Endothelial cell of umbilical vein (primary cell): ENCODE data around the gene SLC30A10. TPM values are rescaled to one million over a fixed set of nuclear protein-coding genes. Genes with fewer than 3 reads are reported as not detected.

Source experiments
- BruUV-seq: library from RNA; stranded (reverse); fragments of 400-500 nt; replicated peaks from 2 replicates; lab custom pipeline; 2021; lab: Mats Ljungman, UMichigan
- CTCF ChIA-PET: fragments of 300-600, 350-600 bp; sonication (Branson Sonifier 250); formaldehyde crosslinking; loops from one replicate; lab custom pipeline; 2021; ENCODE audit warnings: antibody characterized with exemption, inconsistent platforms; lab: Charles Lee
- POLR2A ChIA-PET: fragments of 300-600, 350-600 bp; sonication (Branson Sonifier 250); formaldehyde crosslinking; loops from one replicate; lab custom pipeline; 2021; ENCODE audit warnings: antibody characterized with exemption, inconsistent platforms; lab: Charles Lee
- DNase-seq: peaks from one replicate; pipeline ENCODE4 v3.0.0-alpha.2; 2011; ENCODE audit warnings: low read depth, low spot score
- FAIRE-seq: peaks from 2 replicates; lab custom pipeline; 2011; peaks lifted over from hg19 to GRCh38; lab: Jason Lieb, UNC
- H2AFZ ChIP-seq: 2 replicates; pipeline ENCODE4 v1.6.0; 2012; ENCODE audit warnings: low read depth, low read length, control low read depth, inconsistent platforms
- H3K27ac ChIP-seq: 2 replicates; pipeline ENCODE4 v1.5.1; 2011; ENCODE audit warnings: low read depth, mild to moderate bottlenecking, control low read depth, low read length, moderate library complexity; ENCODE audit not compliant: insufficient read depth
- H3K27me3 ChIP-seq, 2 experiments: 2 replicates each; pipeline versions ENCODE4 v1.6.0 to v1.6.1; 2011; ENCODE audit warnings: low read length in 2 of 2, mixed read lengths in 1 of 2; ENCODE audit not compliant: control insufficient read depth in 2 of 2, insufficient read depth in 2 of 2
- H3K36me3 ChIP-seq, 2 experiments: 2 replicates in 1 of 2; 3 replicates in 1 of 2; pipeline ENCODE4 v1.5.1; 2011; ENCODE audit warnings: low read length in 2 of 2, mild to moderate bottlenecking in 1 of 2, moderate library complexity in 1 of 2; ENCODE audit not compliant: control insufficient read depth in 2 of 2, insufficient read depth in 2 of 2; ENCODE audit errors: extremely low read depth in 1 of 2
- H3K4me1 ChIP-seq: 3 replicates; pipeline ENCODE4 v1.5.1; 2011; ENCODE audit warnings: mild to moderate bottlenecking, low read length; ENCODE audit not compliant: control insufficient read depth, insufficient read depth; ENCODE audit errors: extremely low read depth
- H3K4me2 ChIP-seq: 2 replicates; pipeline ENCODE4 v1.6.1; 2011; ENCODE audit warnings: low read length, control low read depth, mixed read lengths; ENCODE audit not compliant: insufficient read depth
- H3K4me3 ChIP-seq, 3 experiments: fragments of 200-600 bp in 1 of 3; sonication (generic), shearing (Covaris generic) in 1 of 3; replicated peaks in 1 of 3; 2 replicates each; pipeline ENCODE4 v1.5.1; 2011 to 2016; ENCODE audit warnings: control low read depth in 3 of 3, low read length in 3 of 3, mild to moderate bottlenecking in 2 of 3, inconsistent platforms in 1 of 3, low read depth in 1 of 3, moderate library complexity in 1 of 3; ENCODE audit not compliant: insufficient read depth in 1 of 3
- H3K79me2 ChIP-seq: 2 replicates; pipeline ENCODE4 v1.6.0; 2012; ENCODE audit warnings: low read length, inconsistent platforms; ENCODE audit not compliant: control insufficient read depth, insufficient read depth
- H3K9ac ChIP-seq: replicated peaks from 2 replicates; pipeline ENCODE3; 2011; ENCODE audit warnings: low read length, control low read depth; ENCODE audit not compliant: insufficient read depth; ENCODE audit errors: extremely low read depth
- H3K9me1 ChIP-seq: replicated peaks from 3 replicates; pipeline ENCODE4 v1.6.0; 2011; ENCODE audit warnings: mild to moderate bottlenecking, low read length; ENCODE audit not compliant: control insufficient read depth, insufficient read depth; ENCODE audit errors: extremely low read depth
- H3K9me3 ChIP-seq: replicated peaks from 2 replicates; pipeline ENCODE4 v1.5.1; 2012; ENCODE audit warnings: low read length, inconsistent platforms; ENCODE audit not compliant: control insufficient read depth, insufficient read depth
- H4K20me1 ChIP-seq: replicated peaks from 2 replicates; pipeline ENCODE3; 2011; ENCODE audit warnings: mild to moderate bottlenecking, low read length; ENCODE audit not compliant: control insufficient read depth, insufficient read depth; ENCODE audit errors: extremely low read depth
- EZH2 ChIP-seq: IDR thresholded peaks from 2 replicates; pipeline ENCODE4 v1.6.1; 2012; ENCODE audit warnings: borderline replicate concordance, low read depth, mild to moderate bottlenecking, moderate library complexity, low read length, inconsistent platforms; ENCODE audit not compliant: severe bottlenecking
- FOS ChIP-seq: IDR thresholded peaks from 2 replicates; pipeline ENCODE4 v1.6.1; 2011; ENCODE audit warnings: mild to moderate bottlenecking, low read length, moderate library complexity, borderline replicate concordance; ENCODE audit not compliant: insufficient read depth
- GATA2 ChIP-seq: IDR thresholded peaks from 2 replicates; pipeline ENCODE4 v1.7.0; 2011; ENCODE audit warnings: low read depth, mild to moderate bottlenecking, moderate library complexity, mixed read lengths, low read length; ENCODE audit not compliant: insufficient read length, insufficient read depth
- JUN ChIP-seq: IDR thresholded peaks from 2 replicates; pipeline ENCODE4 v1.6.1; 2011; ENCODE audit warnings: borderline replicate concordance, low read depth; ENCODE audit not compliant: insufficient read length, insufficient read depth
- MYC ChIP-seq: IDR thresholded peaks from one replicate; pipeline ENCODE4 v1.6.1; 2011; ENCODE audit warnings: mild to moderate bottlenecking, low read depth, low read length
- POLR2A ChIP-seq: IDR thresholded peaks from 2 replicates; pipeline ENCODE4 v1.6.1; 2012; ENCODE audit warnings: low read depth, mild to moderate bottlenecking, control low read depth, low read length
- POLR2AphosphoS5 ChIP-seq: IDR thresholded peaks from 2 replicates; pipeline ENCODE4 v1.6.1; 2012; ENCODE audit warnings: low read depth, mild to moderate bottlenecking, control low read depth, low read length, moderate library complexity; ENCODE audit not compliant: insufficient read depth
- dilution Hi-C: fragments of 300-500 bp; cut with MboI; formaldehyde crosslinking; loops from one replicate; pipeline ENCODE4 v1.15.0; 2019; ENCODE audit warnings: low sequenced_read_pairs; ENCODE audit not compliant: extremely low pct_ligation_motif_present
- intact Hi-C: fragments of 100-400 bp; cut with micrococcal nuclease; formaldehyde crosslinking; loops from one replicate; pipeline ENCODE4 v1.10.0; 2022
- polyA plus RNA-seq, 4 experiments: library from polyadenylated mRNA; depleted of rRNA in 3 of 4; stranded (reverse) in 3 of 4; unstranded in 1 of 4; fragments of >200 nt; gene quantifications; 2 replicates each; pipeline versions ENCODE4 v1.2.1 to v1.2.3, GENCODE V29; 2011 to 2012; ENCODE audit warnings: missing spikeins in 1 of 4
- total RNA-seq: library from RNA; stranded (reverse); gene quantifications from 2 replicates; pipeline ENCODE4 v1.2.3, GENCODE V29; 2021
- TF ChIP-seq, protein P1 (sequence below): IDR thresholded peaks from 2 replicates; pipeline ENCODE4 v1.6.1; 2011; ENCODE audit not compliant: insufficient read depth, insufficient read length
- TF ChIP-seq, protein P2 (sequence below), 2 donors: IDR thresholded peaks; 1 replicate in 1 of 2; 2 replicates in 1 of 2; pipeline ENCODE4 v1.5.1; 2011; ENCODE audit warnings: low read length in 2 of 2, mild to moderate bottlenecking in 2 of 2, moderate library complexity in 2 of 2, control low read depth in 1 of 2, inconsistent platforms in 1 of 2, low read depth in 1 of 2; ENCODE audit not compliant: insufficient read depth in 1 of 2; ENCODE audit errors: extremely low read depth in 1 of 2

Gene SLC30A10
- total and polyA plus RNA-seq, 2 donors (not counting 3 experiments of a cell fraction or from before 2014, with no cell fraction given) = not detected

DNA sequence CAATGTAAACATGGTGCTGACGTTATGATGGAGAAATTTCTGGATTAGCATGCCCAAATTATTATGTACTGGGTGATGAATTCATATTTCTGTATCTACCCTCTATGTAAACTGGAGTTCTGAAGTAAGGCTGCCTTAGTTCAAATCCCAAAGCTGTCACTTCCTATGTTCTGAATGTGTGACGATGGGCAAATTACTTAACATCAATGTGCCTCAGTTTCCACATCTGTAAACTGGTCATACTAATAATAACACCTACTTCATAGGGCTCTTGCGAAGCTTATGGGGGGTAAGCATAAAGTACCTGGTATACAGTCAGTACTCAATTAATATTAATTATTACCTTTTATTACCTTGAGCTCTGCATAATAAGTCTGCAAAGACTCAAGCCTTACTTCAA, 45.6 kb downstream of the SLC30A10 start:
- dilution Hi-C loops (no loop called here), intact Hi-C loops (no loop called here)
- H3K36me3 ChIP-seq = no peaks in the 10 kb centered on the region
- no peaks in the 10 kb centered on the region for H3K9me3 ChIP-seq
- no peak overlapping the region for H3K4me3 ChIP-seq
- ChIA-PET POLR2A (no interaction called here), CTCF (no interaction called here)
- no peaks in the 10 kb centered on the region for H4K20me1 ChIP-seq
- no peaks in the 10 kb centered on the region for H3K9me1 ChIP-seq
- H3K9ac ChIP-seq = no peak overlapping the region
- DNase-seq (no peak), FAIRE-seq (no peak)
- BruUV-seq = no TSS peak
- peaks cover 0 to 2% of the 10 kb centered on the region in 2 experiments for H3K27me3 ChIP-seq
- H3K79me2 ChIP-seq = no peaks in the 10 kb centered on the region
- H2AFZ ChIP-seq = no peak overlapping the region
- no peak overlapping the region for H3K27ac ChIP-seq
- no peaks in the 10 kb centered on the region for H3K4me1 ChIP-seq
- TF ChIP-seq EZH2 (no peak), POLR2A (no peak), POLR2AphosphoS5 (no peak), FOS (no peak), GATA2 (no peak), MYC (no peak)
- TF ChIP-seq, protein P1, sequence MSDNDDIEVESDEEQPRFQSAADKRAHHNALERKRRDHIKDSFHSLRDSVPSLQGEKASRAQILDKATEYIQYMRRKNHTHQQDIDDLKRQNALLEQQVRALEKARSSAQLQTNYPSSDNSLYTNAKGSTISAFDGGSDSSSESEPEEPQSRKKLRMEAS = no peak
- H3K4me2 ChIP-seq = no peak overlapping the region

DNA sequence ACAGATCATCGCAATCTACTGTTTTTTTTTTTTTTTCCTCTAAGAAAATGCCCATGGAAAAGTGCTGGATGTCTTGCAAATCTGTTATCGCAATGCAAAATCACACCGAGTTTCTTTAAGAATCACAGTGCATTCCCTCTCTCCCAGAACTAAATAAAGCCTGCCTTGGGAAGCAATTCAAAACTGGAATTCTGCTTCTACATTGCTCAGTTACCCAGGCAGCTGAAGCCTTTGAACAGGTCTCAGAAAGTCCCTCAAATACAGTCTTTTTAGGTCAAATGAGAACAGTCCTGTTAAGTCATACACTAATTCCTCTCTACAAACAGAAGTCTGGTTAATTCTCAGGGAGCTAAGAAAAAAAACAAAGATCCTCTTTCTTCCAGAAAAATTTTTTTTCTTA, 46.3 kb downstream of the SLC30A10 start:
- no peaks in the 10 kb centered on the region for H3K79me2 ChIP-seq
- intact Hi-C loops (no loop called here), dilution Hi-C loops (no loop called here)
- FAIRE-seq = no peak
- no peak overlapping the region for H3K4me3 ChIP-seq
- no peaks in the 10 kb centered on the region for H4K20me1 ChIP-seq
- H2AFZ ChIP-seq = no peak overlapping the region
- TF ChIP-seq, protein P1 = no peak
- TF ChIP-seq POLR2A (no peak), JUN (no peak), GATA2 (no peak), POLR2AphosphoS5 (no peak), EZH2 (no peak), MYC (no peak), FOS (no peak)
- TF ChIP-seq, protein P2, sequence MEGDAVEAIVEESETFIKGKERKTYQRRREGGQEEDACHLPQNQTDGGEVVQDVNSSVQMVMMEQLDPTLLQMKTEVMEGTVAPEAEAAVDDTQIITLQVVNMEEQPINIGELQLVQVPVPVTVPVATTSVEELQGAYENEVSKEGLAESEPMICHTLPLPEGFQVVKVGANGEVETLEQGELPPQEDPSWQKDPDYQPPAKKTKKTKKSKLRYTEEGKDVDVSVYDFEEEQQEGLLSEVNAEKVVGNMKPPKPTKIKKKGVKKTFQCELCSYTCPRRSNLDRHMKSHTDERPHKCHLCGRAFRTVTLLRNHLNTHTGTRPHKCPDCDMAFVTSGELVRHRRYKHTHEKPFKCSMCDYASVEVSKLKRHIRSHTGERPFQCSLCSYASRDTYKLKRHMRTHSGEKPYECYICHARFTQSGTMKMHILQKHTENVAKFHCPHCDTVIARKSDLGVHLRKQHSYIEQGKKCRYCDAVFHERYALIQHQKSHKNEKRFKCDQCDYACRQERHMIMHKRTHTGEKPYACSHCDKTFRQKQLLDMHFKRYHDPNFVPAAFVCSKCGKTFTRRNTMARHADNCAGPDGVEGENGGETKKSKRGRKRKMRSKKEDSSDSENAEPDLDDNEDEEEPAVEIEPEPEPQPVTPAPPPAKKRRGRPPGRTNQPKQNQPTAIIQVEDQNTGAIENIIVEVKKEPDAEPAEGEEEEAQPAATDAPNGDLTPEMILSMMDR (IDR thresholded peaks at IDR 0.05; ENCODE audit: extremely low read depth in 1 of 2, insufficient read depth in 1 of 2, low read depth in 1 of 2, low read length in 2 of 2) = no peak
- no peaks in the 10 kb centered on the region for H3K9me3 ChIP-seq
- H3K4me2 ChIP-seq = no peak overlapping the region
- no peak overlapping the region for H3K27ac ChIP-seq
- no TSS peak for BruUV-seq
- no peaks in the 10 kb centered on the region for H3K9me1 ChIP-seq
- ChIA-PET CTCF (no interaction called here), POLR2A (no interaction called here)
- H3K27me3 ChIP-seq = peaks cover 0 to 2% of the 10 kb centered on the region in 2 experiments
- no peak overlapping the region for H3K9ac ChIP-seq
- DNase-seq = no peak
- no peaks in the 10 kb centered on the region for H3K36me3 ChIP-seq
- no peaks in the 10 kb centered on the region for H3K4me1 ChIP-seq
